OCI-LY3 (cell line): ENCODE measurements around the gene ALG8.

ENCODE experiments used
- H2AFZ ChIP-seq: fragments of 200-600, 300-600 bp; shearing (Covaris generic); 2 replicates; pipeline ENCODE4 v1.6.0; 2014; ENCODE audit warnings: antibody characterized with exemption, low read depth, low read length
- H3K27ac ChIP-seq: fragments of 200-600, 300-600 bp; sonication (generic); 2 replicates; pipeline ENCODE4 v1.5.1; 2014; ENCODE audit warnings: mild to moderate bottlenecking, low read length, moderate library complexity, mixed read lengths
- H3K27me3 ChIP-seq: fragments of 200-600, 300-600 bp; sonication (generic); 2 replicates; pipeline ENCODE4 v1.6.1; 2014; ENCODE audit warnings: low read depth, low read length, mixed read lengths
- H3K36me3 ChIP-seq: fragments of 200-600, 300-600 bp; sonication (generic); replicated peaks from 2 replicates; pipeline ENCODE3; 2014; ENCODE audit warnings: low read depth, low read length, mixed read lengths
- H3K4me1 ChIP-seq: fragments of 300-600, 200-600 bp; sonication (generic); 2 replicates; pipeline ENCODE4 v1.6.1; 2014; ENCODE audit warnings: low read length, mixed read lengths
- H3K4me2 ChIP-seq: fragments of 200-600, 300-600 bp; sonication (generic); 2 replicates; pipeline ENCODE4 v1.6.1; 2014; ENCODE audit warnings: low read length, mixed read lengths
- H3K4me3 ChIP-seq: fragments of 300-600, 200-600 bp; sonication (generic); 2 replicates; pipeline ENCODE4 v1.5.1; 2014; ENCODE audit warnings: antibody characterized with exemption, mild to moderate bottlenecking, low read length, moderate library complexity
- H3K79me2 ChIP-seq: fragments of 300-600, 200-600 bp; shearing (Covaris generic); 2 replicates; pipeline ENCODE4 v1.6.1; 2014; ENCODE audit warnings: mild to moderate bottlenecking, low read length, mixed read lengths
- H3K9ac ChIP-seq: fragments of 300-600, 200-600 bp; shearing (Covaris generic); 2 replicates; pipeline ENCODE4 v1.6.0; 2014; ENCODE audit warnings: mild to moderate bottlenecking, low read length, moderate library complexity
- H3K9me3 ChIP-seq: fragments of 200-600, 300-600 bp; shearing (Covaris generic); 2 replicates; pipeline ENCODE4 v1.6.1; 2014; ENCODE audit warnings: low read length, mixed read lengths; ENCODE audit not compliant: insufficient read depth
- H4K20me1 ChIP-seq: fragments of 200-600, 300-600 bp; sonication (generic); 2 replicates; pipeline ENCODE4 v1.6.1; 2016; ENCODE audit warnings: low read length, mixed read lengths; ENCODE audit not compliant: insufficient read depth
- EZH2phosphoT487 ChIP-seq: fragments of 200-600 bp; shearing (Covaris generic); IDR thresholded peaks from 2 replicates; pipeline ENCODE4 v1.6.1; 2018; ENCODE audit warnings: antibody characterized with exemption, mixed run types, low read depth
- TF ChIP-seq, protein P1 (sequence below): fragments of 200-600, 300-600 bp; sonication (generic); IDR thresholded peaks from 2 replicates; pipeline ENCODE4 v1.5.1; 2014; ENCODE audit warnings: antibody characterized with exemption, low read length, low read depth

The ALG8 gene

GRCh38 chr11:78181185-78181584 lies 41.8 kb upstream of the ALG8 start:
- no peak for TF ChIP-seq EZH2phosphoT487
- TF ChIP-seq, protein P1, sequence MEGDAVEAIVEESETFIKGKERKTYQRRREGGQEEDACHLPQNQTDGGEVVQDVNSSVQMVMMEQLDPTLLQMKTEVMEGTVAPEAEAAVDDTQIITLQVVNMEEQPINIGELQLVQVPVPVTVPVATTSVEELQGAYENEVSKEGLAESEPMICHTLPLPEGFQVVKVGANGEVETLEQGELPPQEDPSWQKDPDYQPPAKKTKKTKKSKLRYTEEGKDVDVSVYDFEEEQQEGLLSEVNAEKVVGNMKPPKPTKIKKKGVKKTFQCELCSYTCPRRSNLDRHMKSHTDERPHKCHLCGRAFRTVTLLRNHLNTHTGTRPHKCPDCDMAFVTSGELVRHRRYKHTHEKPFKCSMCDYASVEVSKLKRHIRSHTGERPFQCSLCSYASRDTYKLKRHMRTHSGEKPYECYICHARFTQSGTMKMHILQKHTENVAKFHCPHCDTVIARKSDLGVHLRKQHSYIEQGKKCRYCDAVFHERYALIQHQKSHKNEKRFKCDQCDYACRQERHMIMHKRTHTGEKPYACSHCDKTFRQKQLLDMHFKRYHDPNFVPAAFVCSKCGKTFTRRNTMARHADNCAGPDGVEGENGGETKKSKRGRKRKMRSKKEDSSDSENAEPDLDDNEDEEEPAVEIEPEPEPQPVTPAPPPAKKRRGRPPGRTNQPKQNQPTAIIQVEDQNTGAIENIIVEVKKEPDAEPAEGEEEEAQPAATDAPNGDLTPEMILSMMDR: no peak
- no peaks in the 10 kb centered on the region for H3K27me3 ChIP-seq
- H3K9me3 ChIP-seq: 0 out of 2 replicates have a peak, but pooled peaks cover 3% of the 10 kb centered on the region
- no peak overlapping the region for H3K4me3 ChIP-seq
- H4K20me1 ChIP-seq: no peaks in the 10 kb centered on the region
- no peaks in the 10 kb centered on the region for H3K4me1 ChIP-seq
- no peak overlapping the region for H3K4me2 ChIP-seq
- peaks cover 3% of the 10 kb centered on the region for H3K36me3 ChIP-seq
- no peak overlapping the region for H2AFZ ChIP-seq
- no peak overlapping the region for H3K27ac ChIP-seq
- no peak overlapping the region for H3K9ac ChIP-seq
- no peaks in the 10 kb centered on the region for H3K79me2 ChIP-seq

- Histone ChIP-seq H3K4me1 (no peaks in the 10 kb centered on the region), H3K9me3 (0 out of 2 replicates have a peak, but pooled peaks cover 3% of the 10 kb centered on the region), H3K4me2 (no peak overlapping the region), H3K27ac (no peak overlapping the region), H3K79me2 (no peaks in the 10 kb centered on the region), H2AFZ (no peak overlapping the region), H3K36me3 (peaks cover 3% of the 10 kb centered on the region), H3K9ac (no peak overlapping the region), H3K27me3 (no peaks in the 10 kb centered on the region), H4K20me1 (no peaks in the 10 kb centered on the region), H3K4me3 (no peak overlapping the region)
- no peak for TF ChIP-seq EZH2phosphoT487
- TF ChIP-seq, protein P1: no peak
Observed at GRCh38 chr11:78180751-78181150, 41.3 kb upstream of the ALG8 start.

GRCh38 chr11:78179459-78180071 lies 40.1 kb upstream of the ALG8 start:
- Histone ChIP-seq H4K20me1 (no peaks in the 10 kb centered on the region), H3K36me3 (peaks cover 3% of the 10 kb centered on the region), H3K27ac (no peak overlapping the region), H3K9me3 (0 out of 2 replicates have a peak, but pooled peaks cover 3% of the 10 kb centered on the region), H3K27me3 (no peaks in the 10 kb centered on the region), H3K4me1 (no peaks in the 10 kb centered on the region), H3K79me2 (no peaks in the 10 kb centered on the region), H3K4me2 (no peak overlapping the region), H3K4me3 (no peak overlapping the region), H2AFZ (no peak overlapping the region), H3K9ac (no peak overlapping the region)
- TF ChIP-seq, protein P1: no peak
- TF ChIP-seq EZH2phosphoT487: no peak

DNA sequence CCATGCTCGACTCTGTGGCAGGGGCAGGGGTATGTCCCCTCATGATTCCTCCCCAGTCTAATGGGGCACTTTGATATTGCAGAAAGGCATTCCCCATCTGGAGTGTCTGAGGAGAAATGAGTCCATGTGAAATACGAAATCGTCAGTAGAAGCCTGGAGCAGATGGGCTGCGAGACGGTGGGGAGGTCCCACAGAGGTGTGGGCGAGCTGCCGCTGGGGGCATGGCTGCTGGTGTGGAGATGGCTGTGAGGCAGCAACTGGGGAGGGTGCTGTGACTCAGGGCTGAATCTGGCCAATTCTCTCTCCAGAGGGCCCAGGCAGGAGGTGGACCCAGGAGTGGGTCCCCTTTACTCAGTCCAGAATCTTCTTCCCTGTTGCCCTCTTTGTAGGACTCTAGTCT lies 37.8 kb upstream of the ALG8 start:
- H3K4me2 ChIP-seq: no peak overlapping the region
- no peak for TF ChIP-seq EZH2phosphoT487
- TF ChIP-seq, protein P1: no peak
- H3K27me3 ChIP-seq: no peaks in the 10 kb centered on the region
- H3K9me3 ChIP-seq: 0 out of 2 replicates have a peak, but pooled peaks cover 3% of the 10 kb centered on the region
- H3K36me3 ChIP-seq: peaks cover 3% of the 10 kb centered on the region
- no peak overlapping the region for H3K4me3 ChIP-seq
- no peak overlapping the region for H3K27ac ChIP-seq
- H3K9ac ChIP-seq: no peak overlapping the region
- no peaks in the 10 kb centered on the region for H3K79me2 ChIP-seq
- no peaks in the 10 kb centered on the region for H4K20me1 ChIP-seq
- no peak overlapping the region for H2AFZ ChIP-seq
- no peaks in the 10 kb centered on the region for H3K4me1 ChIP-seq
